DND-41 (cell line): ENCODE results near the gene SPATA17.

Experiments
- CTCF ChIP-seq: IDR thresholded peaks from 2 replicates; pipeline ENCODE4 v1.5.1; 2012; ENCODE audit warnings: borderline replicate concordance, low read length, moderate library complexity, mild to moderate bottlenecking; ENCODE audit not compliant: poor library complexity, severe bottlenecking; ENCODE audit errors: extremely low read depth
- EZH2 ChIP-seq: IDR thresholded peaks from 3 replicates; pipeline ENCODE4 v1.6.1; 2012; ENCODE audit warnings: borderline replicate concordance, low read depth, mild to moderate bottlenecking, moderate library complexity, low read length, inconsistent platforms; ENCODE audit not compliant: severe bottlenecking

DNA sequence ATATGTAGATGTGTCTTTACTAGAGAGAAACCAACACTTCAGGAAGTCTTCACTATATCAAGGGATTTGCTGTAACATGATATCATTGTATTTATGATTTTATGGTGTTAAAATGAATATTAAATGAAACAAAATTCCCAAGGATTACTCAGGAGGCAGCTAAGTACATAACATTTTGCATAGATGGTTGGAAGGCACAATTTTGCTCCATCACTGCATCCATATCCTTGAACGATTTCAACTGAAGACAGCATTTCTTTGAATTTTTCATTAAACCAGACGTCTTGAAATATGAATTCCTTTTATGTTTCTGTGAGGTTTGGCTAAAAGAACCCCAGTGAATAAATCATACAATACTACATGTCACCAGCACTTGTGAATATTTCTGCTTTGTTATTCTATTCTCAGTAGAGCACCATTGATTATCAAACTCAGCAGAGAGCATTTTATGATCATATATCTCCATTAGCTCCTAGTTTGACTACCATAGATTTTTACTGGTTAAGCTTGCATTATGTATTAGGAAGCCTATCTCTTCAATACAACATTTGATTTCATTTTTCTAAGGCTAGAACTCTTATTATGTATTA lies 37.3 kb downstream of the SPATA17 start:
- TF ChIP-seq CTCF (no peak), EZH2 (no peak)
